ENCODE measurements around the gene WNT1. TPM values are rescaled to one million over a fixed set of nuclear protein-coding genes. Genes with fewer than 3 reads are reported as not detected.

The WNT1 gene
- total and polyA plus RNA-seq, 2 donors (not counting 3 experiments of a cell fraction or from before 2014, with no cell fraction given): not detected

- H3K4me3 ChIP-seq (replicated peaks in 1 of 3; ENCODE audit: insufficient read depth in 1 of 3, low read depth in 1 of 3, low read length in 3 of 3): no peak overlapping the region
- FAIRE-seq (no peak), DNase-seq (ENCODE audit: low read depth, low spot score) (no peak)
- BruUV-seq (replicated peaks): no TSS peak
- TF ChIP-seq EZH2 (IDR thresholded peaks at IDR 0.05; ENCODE audit: borderline replicate concordance, low read depth, low read length, severe bottlenecking) (no peak), POLR2A (IDR thresholded peaks at IDR 0.05; ENCODE audit: low read depth, low read length) (no peak), GATA2 (IDR thresholded peaks at IDR 0.05; ENCODE audit: insufficient read depth, insufficient read length, low read depth, low read length) (no peak), MAX (IDR thresholded peaks at IDR 0.05; ENCODE audit: insufficient read depth, insufficient read length) (no peak), POLR2AphosphoS5 (IDR thresholded peaks at IDR 0.05; ENCODE audit: insufficient read depth, low read depth, low read length) (no peak), FOS (IDR thresholded peaks at IDR 0.05; ENCODE audit: borderline replicate concordance, insufficient read depth, low read length) (no peak), CTCF (IDR thresholded peaks at IDR 0.05; ENCODE audit: extremely low read depth in 1 of 2, insufficient read depth in 1 of 2, low read depth in 1 of 2, low read length in 2 of 2) (no peak), JUN (IDR thresholded peaks at IDR 0.05; ENCODE audit: borderline replicate concordance, insufficient read depth, insufficient read length, low read depth) (no peak), MYC (IDR thresholded peaks at IDR 0.05; ENCODE audit: low read depth, low read length) (no peak)
- no peak overlapping the region for H3K27ac ChIP-seq (ENCODE audit: insufficient read depth, low read depth, low read length)
- peaks cover 7% of the 10 kb centered on the region for H3K79me2 ChIP-seq (ENCODE audit: control insufficient read depth, insufficient read depth, low read length)
- no peak overlapping the region for H3K4me2 ChIP-seq (ENCODE audit: insufficient read depth, low read length)
- peaks cover 19 to 35% of the 10 kb centered on the region in 2 experiments for H3K36me3 ChIP-seq (ENCODE audit: control insufficient read depth in 2 of 2, extremely low read depth in 1 of 2, insufficient read depth in 2 of 2, low read length in 2 of 2)
- dilution Hi-C loops (cut with MboI; ENCODE audit: extremely low pct_ligation_motif_present, low sequenced_read_pairs): no loop called here
- no peaks in the 10 kb centered on the region for H3K9me1 ChIP-seq (replicated peaks; ENCODE audit: control insufficient read depth, extremely low read depth, insufficient read depth, low read length)
- H2AFZ ChIP-seq (ENCODE audit: low read depth, low read length): no peak overlapping the region
- ChIA-PET POLR2A (no interaction called here), CTCF (interaction anchor here (2.8 to 3.3 kb wide), 2 partner anchors 22 to 25 kb away, joined by 11 to 16 read pairs; no protein-coding TSS in a partner anchor)
- peaks cover 16% of the 10 kb centered on the region for H3K4me1 ChIP-seq (ENCODE audit: control insufficient read depth, extremely low read depth, insufficient read depth, low read length)
- H4K20me1 ChIP-seq (replicated peaks; ENCODE audit: control insufficient read depth, extremely low read depth, insufficient read depth, low read length): no peaks in the 10 kb centered on the region
- no peaks in the 10 kb centered on the region for H3K9me3 ChIP-seq (replicated peaks; ENCODE audit: control insufficient read depth, insufficient read depth, low read length)
- no peaks in the 10 kb centered on the region for H3K27me3 ChIP-seq (ENCODE audit: control insufficient read depth in 2 of 2, insufficient read depth in 2 of 2, low read length in 2 of 2)
- intact Hi-C loops (cut with micrococcal nuclease): no loop called here
- H3K9ac ChIP-seq (replicated peaks; ENCODE audit: extremely low read depth, insufficient read depth, low read length): no peak overlapping the region
These were observed 43.3 kb downstream of the WNT1 start for GRCh38 chr12:49021292-49021915.

Measured in endothelial cell of umbilical vein (primary cell).